Activated naive CD8-positive, alpha-beta T cell treated with anti-CD3 and anti-CD28 coated beads, Interleukin-2, amount 10 ng/mL, durations not matched to agents 7 days and 5 days (primary cell): Measurements from ENCODE around the gene SPOP. TPM values are rescaled to one million over a fixed set of nuclear protein-coding genes. Genes with fewer than 3 reads are reported as not detected.

Source experiments
- ATAC-seq: fragments of 150-1000 bp; cut with Tn5 transposase; one replicate; pipeline ENCODE4 v1.10.0; 2021; ENCODE audit warnings: low read depth, moderate library complexity
- POLR2A ChIA-PET: fragments of 350-600 bp; sonication (Branson Sonifier 250); formaldehyde crosslinking; loops from one replicate; lab custom pipeline; 2021; ENCODE audit warnings: antibody characterized with exemption; lab: Charles Lee
- DNase-seq: peaks from one replicate; pipeline ENCODE4 v3.0.0; 2021
- H3K27ac Mint-ChIP-seq: one replicate; pipeline ENCODE4 v1.8.0; 2022; ENCODE audit warnings: mild to moderate bottlenecking, mixed read lengths
- H3K27me3 Mint-ChIP-seq: one replicate; pipeline ENCODE4 v1.8.0; 2022; ENCODE audit warnings: mild to moderate bottlenecking, moderate library complexity, mixed read lengths
- H3K36me3 Mint-ChIP-seq: one replicate; pipeline ENCODE4 v1.8.0; 2021; ENCODE audit warnings: mild to moderate bottlenecking, mixed read lengths
- H3K4me1 Mint-ChIP-seq: one replicate; pipeline ENCODE4 v1.8.0; 2021; ENCODE audit warnings: mixed read lengths
- H3K4me3 Mint-ChIP-seq: one replicate; pipeline ENCODE4 v1.8.0; 2022; ENCODE audit warnings: mild to moderate bottlenecking, moderate library complexity, mixed read lengths
- H3K9me3 Mint-ChIP-seq: one replicate; pipeline ENCODE4 v1.8.0; 2021; ENCODE audit warnings: mixed read lengths
- total RNA-seq, 2 experiments: library from RNA; stranded (reverse); gene quantifications; one replicate each; pipeline ENCODE4 v1.2.3, GENCODE V29; 2021

The SPOP gene
- total RNA-seq, 2 experiments from 2014 or later, result 49.6 to 60.6 TPM

- ATAC-seq, result no peak
- Mint-ChIP-seq H3K36me3 (peaks cover 17% of the 10 kb centered on the region), H3K9me3 (peaks cover 3% of the 10 kb centered on the region), H3K4me1 (peaks cover 8% of the 10 kb centered on the region), H3K27me3 (no peaks in the 10 kb centered on the region), H3K27ac (no peak overlapping the region), H3K4me3 (no peak overlapping the region)
- DNase-seq, result no peak
- POLR2A ChIA-PET, result interaction anchor here (0.7 kb wide), 1 partner anchor 30 kb away, joined by 5 read pairs; no protein-coding TSS in a partner anchor
These were observed 42.8 kb downstream of the SPOP start for GRCh38 chr17:49635121-49635520.

GRCh38 chr17:49634485-49634860 is 43.4 kb downstream of the SPOP start:
- POLR2A ChIA-PET, result interaction anchor here (1.3 kb wide), 1 partner anchor 43 kb away, joined by 3 read pairs; no protein-coding TSS in a partner anchor
- peaks cover 10% of the 10 kb centered on the region for H3K4me1 Mint-ChIP-seq
- no peak overlapping the region for H3K4me3 Mint-ChIP-seq
- peaks cover 3% of the 10 kb centered on the region for H3K9me3 Mint-ChIP-seq
- peaks cover 17% of the 10 kb centered on the region for H3K36me3 Mint-ChIP-seq
- ATAC-seq (no peak), DNase-seq (no peak)
- H3K27ac Mint-ChIP-seq, result no peak overlapping the region
- no peaks in the 10 kb centered on the region for H3K27me3 Mint-ChIP-seq

DNA sequence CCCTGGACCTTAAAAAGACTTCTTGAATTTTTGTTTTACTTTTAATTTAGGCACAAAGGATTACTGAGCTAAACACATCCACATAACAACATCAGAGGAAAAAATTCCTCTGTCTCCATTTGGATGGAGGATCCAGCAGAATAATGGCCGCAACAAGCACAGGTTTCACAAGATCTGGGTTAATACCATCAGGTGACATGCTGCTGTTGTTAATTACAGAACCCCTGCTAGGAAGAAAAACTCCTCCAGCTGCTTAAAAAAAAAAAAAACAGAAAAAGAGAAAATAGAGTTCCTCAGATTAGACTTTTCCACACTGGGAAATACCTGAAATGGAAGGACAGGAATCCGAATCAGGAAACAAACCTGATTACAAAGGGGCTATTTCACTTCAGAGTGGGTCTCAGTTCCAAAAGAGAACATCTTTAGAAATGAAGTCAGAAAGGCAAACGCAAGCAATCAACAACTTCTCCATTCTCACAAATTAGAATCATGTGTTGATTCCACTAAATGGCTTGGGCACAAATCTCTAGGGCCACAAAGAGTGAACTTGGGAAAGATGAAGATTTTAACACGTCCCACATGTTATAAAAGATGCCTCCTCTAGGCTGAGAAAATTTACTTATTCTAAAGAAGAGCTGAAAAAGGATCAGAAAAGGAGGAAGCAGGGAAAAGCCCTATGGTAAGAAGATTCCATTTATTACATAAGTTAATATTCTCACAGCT is 44.0 kb downstream of the SPOP start:
- Mint-ChIP-seq H3K9me3 (peaks cover 3% of the 10 kb centered on the region), H3K27me3 (no peaks in the 10 kb centered on the region), H3K4me1 (peaks cover 10% of the 10 kb centered on the region), H3K4me3 (no peak overlapping the region), H3K36me3 (peaks cover 16% of the 10 kb centered on the region), H3K27ac (no peak overlapping the region)
- POLR2A ChIA-PET, result interaction anchor here (1.3 kb wide), 1 partner anchor 43 kb away, joined by 3 read pairs; no protein-coding TSS in a partner anchor
- DNase-seq (no peak), ATAC-seq (no peak)

GRCh38 chr17:49633250-49633649 is 44.6 kb downstream of the SPOP start:
- peaks cover 10% of the 10 kb centered on the region for H3K4me1 Mint-ChIP-seq
- peaks cover 11% of the 10 kb centered on the region for H3K36me3 Mint-ChIP-seq
- DNase-seq, result no peak
- no peak overlapping the region for H3K27ac Mint-ChIP-seq
- POLR2A ChIA-PET, result interaction anchor here (0.5 to 1.3 kb wide), 2 partner anchors 44 to 54 kb away, joined by 3 to 4 read pairs; no protein-coding TSS in a partner anchor
- H3K4me3 Mint-ChIP-seq, result no peak overlapping the region
- no peak for ATAC-seq
- no peaks in the 10 kb centered on the region for H3K27me3 Mint-ChIP-seq
- H3K9me3 Mint-ChIP-seq, result no peaks in the 10 kb centered on the region

DNA sequence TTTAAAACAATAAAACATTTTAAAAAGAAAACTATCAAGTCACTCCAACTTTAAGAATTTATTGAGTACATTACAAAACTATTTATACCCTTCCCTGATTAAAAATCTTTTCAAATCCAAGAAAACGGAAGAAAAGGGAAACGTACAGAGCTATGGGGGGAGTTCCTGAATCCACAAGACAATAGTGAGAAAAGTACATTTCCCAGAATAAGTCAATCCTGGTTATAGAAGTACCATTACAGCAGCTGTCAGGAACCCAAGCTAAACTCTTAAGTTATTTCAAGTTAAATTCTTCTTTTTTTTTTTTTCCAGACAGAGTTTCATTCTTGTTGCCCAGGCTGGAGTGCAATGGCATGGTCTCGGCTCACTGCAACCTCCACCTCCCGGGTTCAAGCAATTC is 45.7 kb downstream of the SPOP start:
- H3K9me3 Mint-ChIP-seq, result no peaks in the 10 kb centered on the region
- no peak overlapping the region for H3K27ac Mint-ChIP-seq
- no peak for ATAC-seq
- H3K36me3 Mint-ChIP-seq, result peaks cover 8% of the 10 kb centered on the region
- peaks cover 10% of the 10 kb centered on the region for H3K4me1 Mint-ChIP-seq
- no peak for DNase-seq
- no peaks in the 10 kb centered on the region for H3K27me3 Mint-ChIP-seq
- no peak overlapping the region for H3K4me3 Mint-ChIP-seq
- POLR2A ChIA-PET, result no interaction called here

- Mint-ChIP-seq H3K4me1 (peaks cover 10% of the 10 kb centered on the region), H3K36me3 (peaks cover 8% of the 10 kb centered on the region), H3K27ac (no peak overlapping the region), H3K27me3 (no peaks in the 10 kb centered on the region), H3K9me3 (no peaks in the 10 kb centered on the region), H3K4me3 (no peak overlapping the region)
- no peak for DNase-seq
- POLR2A ChIA-PET, result no interaction called here
- no peak for ATAC-seq
These were observed 46.4 kb downstream of the SPOP start for GRCh38 chr17:49631496-49631895.

- ATAC-seq (no peak), DNase-seq (no peak)
- Mint-ChIP-seq H3K9me3 (no peaks in the 10 kb centered on the region), H3K4me1 (peaks cover 10% of the 10 kb centered on the region), H3K27ac (no peak overlapping the region), H3K4me3 (no peak overlapping the region), H3K36me3 (peaks cover 8% of the 10 kb centered on the region), H3K27me3 (no peaks in the 10 kb centered on the region)
- POLR2A ChIA-PET, result interaction anchor here (0.7 kb wide), 1 partner anchor 57 kb away, joined by 3 read pairs; no protein-coding TSS in a partner anchor
These were observed 47.6 kb downstream of the SPOP start for GRCh38 chr17:49630113-49630900.

DNA sequence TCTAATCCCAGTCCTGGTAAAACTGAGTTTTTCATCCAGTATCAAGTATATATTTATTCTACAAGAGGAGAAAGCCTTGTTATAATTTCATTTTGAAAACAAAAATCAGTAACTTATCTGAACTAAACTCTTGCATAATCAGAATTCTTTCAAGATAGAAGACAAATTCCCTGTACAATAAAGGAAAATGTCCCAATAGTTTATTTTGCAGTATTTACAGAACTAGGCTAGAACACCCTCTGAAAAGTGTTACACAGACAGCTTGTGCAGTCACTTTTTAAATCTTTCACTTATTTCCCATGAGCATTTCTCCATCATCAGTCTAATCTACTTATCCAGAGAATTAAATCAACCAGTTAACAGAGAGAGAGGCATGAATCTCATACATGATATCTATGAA is 48.5 kb downstream of the SPOP start:
- Mint-ChIP-seq H3K27me3 (no peaks in the 10 kb centered on the region), H3K9me3 (no peaks in the 10 kb centered on the region), H3K27ac (no peak overlapping the region), H3K36me3 (peaks cover 6% of the 10 kb centered on the region), H3K4me3 (no peak overlapping the region), H3K4me1 (peaks cover 10% of the 10 kb centered on the region)
- DNase-seq (no peak), ATAC-seq (no peak)
- POLR2A ChIA-PET, result interaction anchor here (0.7 kb wide), 1 partner anchor 58 kb away, joined by 3 read pairs; no protein-coding TSS in a partner anchor

GRCh38 chr17:49624896-49625295 is 53.0 kb downstream of the SPOP start:
- no peak for DNase-seq
- H3K9me3 Mint-ChIP-seq, result no peaks in the 10 kb centered on the region
- H3K27me3 Mint-ChIP-seq, result no peaks in the 10 kb centered on the region
- H3K36me3 Mint-ChIP-seq, result peaks cover 9% of the 10 kb centered on the region
- ATAC-seq, result no peak
- no peak overlapping the region for H3K27ac Mint-ChIP-seq
- H3K4me3 Mint-ChIP-seq, result no peak overlapping the region
- POLR2A ChIA-PET, result no interaction called here
- H3K4me1 Mint-ChIP-seq, result peaks cover 15% of the 10 kb centered on the region

DNA sequence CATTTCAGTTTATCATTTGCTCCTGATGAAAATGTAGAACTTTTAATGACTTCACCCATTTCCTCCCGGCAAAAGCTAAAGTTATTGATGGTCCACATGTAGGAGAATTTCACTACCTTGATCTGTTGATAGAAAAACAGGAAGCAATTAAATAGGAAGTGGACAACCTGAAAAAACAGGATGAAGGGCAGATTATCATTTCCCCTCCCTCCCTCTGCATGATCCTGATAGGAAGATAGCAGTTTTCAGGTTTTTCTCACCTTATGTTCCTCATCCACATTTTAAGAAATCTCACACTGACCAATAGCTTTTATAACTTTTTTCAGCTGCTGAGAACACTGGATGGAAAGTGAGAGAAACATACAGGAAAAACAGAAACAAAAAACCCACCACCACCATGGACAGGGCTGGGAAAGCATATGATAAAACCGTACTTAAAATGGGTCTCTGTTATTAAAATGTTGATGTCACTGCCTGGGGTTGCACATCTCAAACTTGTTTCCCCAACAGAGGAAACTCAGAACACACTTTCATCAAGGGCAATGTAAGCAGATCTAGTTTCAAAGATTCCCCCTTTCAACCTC is 55.9 kb downstream of the SPOP start:
- Mint-ChIP-seq H3K27me3 (no peaks in the 10 kb centered on the region), H3K4me3 (no peak overlapping the region), H3K36me3 (peaks cover 23% of the 10 kb centered on the region), H3K27ac (no peak overlapping the region), H3K9me3 (no peaks in the 10 kb centered on the region), H3K4me1 (peaks cover 21% of the 10 kb centered on the region)
- no peak for ATAC-seq
- POLR2A ChIA-PET, result no interaction called here
- no peak for DNase-seq

GRCh38 chr17:49621420-49621819 is 56.5 kb downstream of the SPOP start:
- POLR2A ChIA-PET, result no interaction called here
- Mint-ChIP-seq H3K9me3 (no peaks in the 10 kb centered on the region), H3K4me3 (no peak overlapping the region), H3K4me1 (peaks cover 22% of the 10 kb centered on the region), H3K36me3 (peaks cover 23% of the 10 kb centered on the region), H3K27ac (no peak overlapping the region), H3K27me3 (no peaks in the 10 kb centered on the region)
- ATAC-seq, result no peak
- DNase-seq, result no peak

GRCh38 chr17:49618028-49618611 is 59.8 kb downstream of the SPOP start:
- Mint-ChIP-seq H3K4me3 (no peak overlapping the region), H3K4me1 (peaks cover 27% of the 10 kb centered on the region), H3K27me3 (no peaks in the 10 kb centered on the region), H3K36me3 (peaks cover 29% of the 10 kb centered on the region), H3K27ac (no peak overlapping the region), H3K9me3 (no peaks in the 10 kb centered on the region)
- DNase-seq (no peak), ATAC-seq (no peak)
- POLR2A ChIA-PET, result no interaction called here

DNA sequence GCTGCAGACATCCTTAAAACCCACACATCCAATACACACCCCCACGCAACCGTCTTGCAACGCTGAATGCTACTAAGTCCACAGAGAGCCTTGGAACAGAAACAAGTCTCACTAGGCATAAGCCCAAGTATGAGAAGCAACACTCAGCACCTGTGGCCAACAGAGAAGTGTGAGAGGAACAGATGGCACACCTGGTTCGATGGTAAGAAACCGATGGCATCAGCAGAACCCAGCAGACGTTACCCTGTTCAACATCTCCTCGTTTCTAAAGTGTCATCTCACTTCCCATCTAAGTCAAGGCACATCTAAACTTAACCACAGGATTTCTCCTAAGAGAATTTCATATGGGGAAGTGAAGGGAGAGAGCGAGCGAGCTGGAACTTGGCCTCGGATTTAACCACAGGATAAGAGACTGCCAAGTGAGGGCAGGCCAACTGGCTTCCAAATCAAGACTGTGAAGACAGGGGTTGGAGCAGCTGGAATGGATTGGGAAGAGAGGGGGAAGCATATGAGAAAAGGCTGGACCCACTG is 61.2 kb downstream of the SPOP start:
- no peaks in the 10 kb centered on the region for H3K9me3 Mint-ChIP-seq
- DNase-seq (no peak), ATAC-seq (no peak)
- peaks cover 27% of the 10 kb centered on the region for H3K36me3 Mint-ChIP-seq
- H3K4me1 Mint-ChIP-seq, result peaks cover 18% of the 10 kb centered on the region
- POLR2A ChIA-PET, result no interaction called here
- H3K27me3 Mint-ChIP-seq, result no peaks in the 10 kb centered on the region
- H3K4me3 Mint-ChIP-seq, result no peak overlapping the region
- H3K27ac Mint-ChIP-seq, result no peak overlapping the region
